Breast epithelium (tissue), 4 donors: ENCODE data around the gene ENOX1. TPM values are rescaled to one million over a fixed set of nuclear protein-coding genes. Genes with fewer than 3 reads are reported as not detected.

Experiments used
- DNase-seq, 2 donors: peaks; one replicate each; pipeline ENCODE4 v3.0.0-alpha.2; 2019; ENCODE audit warnings: low spot score in 2 of 2
- H3K27ac ChIP-seq, 2 donors: fragments of 200-600 bp; sonication (generic) in 1 of 2; one replicate each; pipeline ENCODE4 v1.5.1; 2016 to 2019; ENCODE audit warnings: mild to moderate bottlenecking in 1 of 2
- H3K27me3 ChIP-seq, 2 donors: fragments of 200-600 bp; sonication (generic) in 1 of 2; one replicate each; pipeline versions ENCODE4 v1.5.1 to v1.6.0; 2017 to 2019; ENCODE audit warnings: control low read depth in 1 of 2, mild to moderate bottlenecking in 1 of 2
- H3K36me3 ChIP-seq: fragments of 200-600 bp; one replicate; pipeline ENCODE4 v1.5.1; 2019
- H3K4me1 ChIP-seq, 2 donors: fragments of 200-600 bp; sonication (generic); one replicate each; pipeline ENCODE4 v1.5.1; 2016 to 2019; ENCODE audit warnings: control low read depth in 1 of 2
- H3K4me3 ChIP-seq, 3 donors: fragments of 200-600 bp; sonication (generic); 1 replicate in 2 of 3; 2 replicates in 1 of 3; pipeline ENCODE4 v1.5.1; 2016 to 2019; ENCODE audit warnings: mild to moderate bottlenecking in 3 of 3, moderate library complexity in 2 of 3
- H3K9me3 ChIP-seq, 2 donors: fragments of 200-600 bp; sonication (generic) in 1 of 2; one replicate each; pipeline ENCODE4 v1.5.1; 2016 to 2019; ENCODE audit warnings: control low read depth in 1 of 2
- CTCF ChIP-seq, 3 donors: fragments of 450-650 bp; IDR thresholded peaks; one replicate each; pipeline ENCODE4 v1.5.1; 2016 to 2017; ENCODE audit warnings: antibody characterized with exemption in 3 of 3, mild to moderate bottlenecking in 3 of 3, moderate library complexity in 3 of 3
- POLR2A ChIP-seq: fragments of 450-650 bp; IDR thresholded peaks from one replicate; pipeline ENCODE4 v1.6.1; 2016; ENCODE audit warnings: antibody characterized with exemption, mild to moderate bottlenecking, moderate library complexity
- POLR2AphosphoS5 ChIP-seq, 3 donors: sonication (generic); formaldehyde crosslinking; IDR thresholded peaks; one replicate each; pipeline ENCODE4 v1.6.1; 2017; ENCODE audit warnings: antibody characterized with exemption in 3 of 3
- intact Hi-C: fragments of 100-400 bp; cut with DNase I; formaldehyde crosslinking; loops from one replicate; pipeline ENCODE4 v1.15.1; 2023; ENCODE audit warnings: low total_unique reads
- total RNA-seq, 3 donors: library from RNA; depleted of rRNA; stranded (reverse); fragments of >200 nt; gene quantifications; one replicate each; pipeline ENCODE4 v1.1.0, GENCODE V29; 2016

ENOX1 gene
- total RNA-seq, 3 donors from 2014 or later = 1.9 to 2.3 (median 2.0) TPM

DNA sequence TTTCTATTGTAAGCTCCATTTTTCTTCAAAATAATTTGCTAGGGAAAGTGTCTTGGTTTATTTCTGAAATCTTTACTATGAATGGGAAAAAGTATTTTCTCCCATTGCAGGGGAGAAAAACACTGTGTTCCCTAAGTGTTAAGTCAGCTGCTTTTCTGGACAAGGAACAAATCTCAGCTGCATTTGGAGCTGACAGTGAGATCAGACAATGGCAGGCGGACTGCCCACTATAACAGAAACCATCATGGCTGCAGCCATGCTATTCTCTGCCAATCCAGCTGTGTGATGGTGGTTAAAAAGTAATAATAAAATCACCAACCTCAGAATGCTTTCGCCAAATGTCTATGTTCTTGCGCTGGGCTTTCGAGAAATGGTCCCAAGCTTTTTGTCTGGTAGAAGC, 460.7 kb downstream of the ENOX1 start:
- no peak for DNase-seq
- Histone ChIP-seq H3K36me3 (no peaks in the 10 kb centered on the region), H3K9me3 (no peaks in the 10 kb centered on the region), H3K27ac (no peak overlapping the region), H3K4me1 (no peaks in the 10 kb centered on the region), H3K27me3 (no peaks in the 10 kb centered on the region), H3K4me3 (no peak overlapping the region)
- no peak for TF ChIP-seq POLR2AphosphoS5 (IDR thresholded peaks at IDR 0.05)
- no peak for TF ChIP-seq CTCF (IDR thresholded peaks at IDR 0.05)
- intact Hi-C loops = no loop called here

- no peaks in the 10 kb centered on the region for H3K36me3 ChIP-seq
These were observed 461.1 kb downstream of the ENOX1 start for GRCh38 chr13:43325636-43326035.

DNA sequence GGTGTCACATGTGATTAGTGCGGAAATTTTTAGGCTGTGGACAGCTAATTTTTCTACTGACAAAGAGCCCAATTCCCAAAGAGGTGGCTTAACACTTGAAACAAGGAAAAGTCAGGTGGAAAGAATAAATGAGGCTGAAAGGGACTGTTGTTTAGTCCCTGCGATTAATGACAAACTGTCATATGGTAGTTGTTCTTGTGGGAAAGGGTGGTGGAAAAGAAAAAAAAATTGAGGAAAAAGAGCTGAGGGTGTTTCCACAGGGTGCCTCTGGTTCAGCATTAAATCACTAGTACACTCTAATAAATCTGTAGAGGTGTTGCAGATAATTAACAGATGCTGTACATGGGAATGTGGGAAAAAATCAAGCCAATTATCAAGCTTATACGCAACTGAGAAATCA, 462.6 kb downstream of the ENOX1 start:
- no peak overlapping the region for H3K4me3 ChIP-seq
- TF ChIP-seq POLR2A (no peak), POLR2AphosphoS5 (IDR thresholded peaks at IDR 0.05) (no peak), CTCF (IDR thresholded peaks at IDR 0.05) (no peak)
- no peaks in the 10 kb centered on the region for H3K36me3 ChIP-seq
- intact Hi-C loops = no loop called here
- H3K4me1 ChIP-seq = no peaks in the 10 kb centered on the region
- H3K27ac ChIP-seq = no peak overlapping the region
- no peaks in the 10 kb centered on the region for H3K9me3 ChIP-seq
- H3K27me3 ChIP-seq = no peaks in the 10 kb centered on the region
- DNase-seq = no peak

More at GRCh38 chr13:43325636-43326035, 461.1 kb downstream of the ENOX1 start:
- Histone ChIP-seq H3K9me3 (no peaks in the 10 kb centered on the region), H3K4me3 (no peak overlapping the region), H3K27me3 (no peaks in the 10 kb centered on the region), H3K27ac (no peak overlapping the region), H3K4me1 (no peaks in the 10 kb centered on the region)
- no peak for TF ChIP-seq POLR2AphosphoS5 (IDR thresholded peaks at IDR 0.05)
- TF ChIP-seq POLR2A = no peak
- no peak for DNase-seq
- intact Hi-C loops = no loop called here

DNA sequence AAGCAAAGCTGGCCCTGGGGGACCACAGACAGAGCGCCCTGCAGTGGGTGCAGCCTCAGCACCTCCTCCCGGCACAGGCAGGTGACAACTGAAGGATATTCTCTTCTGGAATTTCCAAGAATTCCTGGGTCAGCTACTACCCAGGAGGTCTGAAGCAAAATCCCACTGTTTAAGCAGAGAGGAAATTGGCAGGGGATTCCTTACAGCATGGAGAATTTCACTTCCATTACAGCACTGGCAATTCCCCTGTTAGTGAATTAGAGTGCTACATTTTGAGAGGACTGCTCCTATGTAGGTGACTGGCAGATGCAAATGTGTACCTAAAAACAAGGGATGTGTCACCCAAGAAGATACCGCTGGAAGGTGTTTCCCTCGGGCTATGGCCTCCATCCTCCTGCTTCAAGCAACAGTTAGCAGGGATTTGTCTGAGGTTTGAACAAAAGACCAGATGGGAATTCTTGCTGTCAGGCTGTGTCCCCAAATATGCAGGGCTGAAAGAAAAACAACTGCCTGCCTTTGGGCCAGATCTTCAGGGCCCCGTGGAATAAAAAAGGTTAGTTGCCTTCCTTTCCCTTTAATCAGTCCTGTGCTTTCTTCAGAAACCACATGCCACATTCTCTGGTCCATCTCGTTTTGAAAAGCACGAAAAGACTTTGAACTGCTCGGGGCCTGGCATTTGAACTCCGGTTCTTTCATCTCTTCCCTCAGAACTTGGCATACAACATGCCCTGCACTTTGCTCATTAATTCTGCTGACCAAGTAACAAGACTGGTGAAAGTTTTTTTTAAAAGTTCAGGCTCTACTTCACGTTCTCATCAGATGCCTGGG, 466.9 kb downstream of the ENOX1 start:
- Histone ChIP-seq H3K36me3 (no peaks in the 10 kb centered on the region), H3K9me3 (no peaks in the 10 kb centered on the region), H3K4me1 (no peaks in the 10 kb centered on the region), H3K27me3 (no peaks in the 10 kb centered on the region), H3K4me3 (no peak overlapping the region), H3K27ac (no peak overlapping the region)
- no peak for DNase-seq
- intact Hi-C loops = no loop called here
- no peak for TF ChIP-seq CTCF (IDR thresholded peaks at IDR 0.05)
- no peak for TF ChIP-seq POLR2A
- no peak for TF ChIP-seq POLR2AphosphoS5 (IDR thresholded peaks at IDR 0.05)

GRCh38 chr13:43316946-43317353, 469.8 kb downstream of the ENOX1 start:
- no peaks in the 10 kb centered on the region for H3K36me3 ChIP-seq
- H3K27me3 ChIP-seq = no peaks in the 10 kb centered on the region
- H3K4me1 ChIP-seq = no peaks in the 10 kb centered on the region
- no peak for DNase-seq
- H3K4me3 ChIP-seq = peak overlapping the region in 2 of 3 donors; percentile 8 to 29
- H3K9me3 ChIP-seq = no peaks in the 10 kb centered on the region
- H3K27ac ChIP-seq = no peak overlapping the region
- no peak for TF ChIP-seq CTCF (IDR thresholded peaks at IDR 0.05)
- TF ChIP-seq POLR2AphosphoS5 (IDR thresholded peaks at IDR 0.05) = no peak
- TF ChIP-seq POLR2A = no peak
- intact Hi-C loops = no loop called here
